OCI-LY1 (cell line): Measurements from ENCODE around the gene ASPDH.

ENCODE experiments used
- EZH2 ChIP-seq: fragments of 200-600 bp; sonication (generic), shearing (Covaris generic); IDR thresholded peaks from 2 replicates; pipeline ENCODE4 v1.8.0; 2017; ENCODE audit warnings: borderline replicate concordance, mixed run types, mild to moderate bottlenecking, antibody characterized with exemption, low read length, moderate library complexity, mixed read lengths
- TF ChIP-seq, protein P1 (sequence below): fragments of 200-600 bp; sonication (generic), shearing (Covaris generic); IDR thresholded peaks from 2 replicates; pipeline ENCODE4 v1.5.1; 2017; ENCODE audit warnings: mild to moderate bottlenecking, antibody characterized with exemption, low read length, moderate library complexity, mixed read lengths

GRCh38 chr19:50516964-50517703 is 3.4 kb upstream of the ASPDH start:
- TF ChIP-seq, protein P1, sequence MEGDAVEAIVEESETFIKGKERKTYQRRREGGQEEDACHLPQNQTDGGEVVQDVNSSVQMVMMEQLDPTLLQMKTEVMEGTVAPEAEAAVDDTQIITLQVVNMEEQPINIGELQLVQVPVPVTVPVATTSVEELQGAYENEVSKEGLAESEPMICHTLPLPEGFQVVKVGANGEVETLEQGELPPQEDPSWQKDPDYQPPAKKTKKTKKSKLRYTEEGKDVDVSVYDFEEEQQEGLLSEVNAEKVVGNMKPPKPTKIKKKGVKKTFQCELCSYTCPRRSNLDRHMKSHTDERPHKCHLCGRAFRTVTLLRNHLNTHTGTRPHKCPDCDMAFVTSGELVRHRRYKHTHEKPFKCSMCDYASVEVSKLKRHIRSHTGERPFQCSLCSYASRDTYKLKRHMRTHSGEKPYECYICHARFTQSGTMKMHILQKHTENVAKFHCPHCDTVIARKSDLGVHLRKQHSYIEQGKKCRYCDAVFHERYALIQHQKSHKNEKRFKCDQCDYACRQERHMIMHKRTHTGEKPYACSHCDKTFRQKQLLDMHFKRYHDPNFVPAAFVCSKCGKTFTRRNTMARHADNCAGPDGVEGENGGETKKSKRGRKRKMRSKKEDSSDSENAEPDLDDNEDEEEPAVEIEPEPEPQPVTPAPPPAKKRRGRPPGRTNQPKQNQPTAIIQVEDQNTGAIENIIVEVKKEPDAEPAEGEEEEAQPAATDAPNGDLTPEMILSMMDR = no peak
- no peak for TF ChIP-seq EZH2
